ENCODE measurements around the gene ZNF385D.
"Not testable (repeated sequence)": the region's sequence is repeated elsewhere in the genome, so short reads cannot be mapped to it uniquely, and the experiment has no call there.

Gene ZNF385D

DNA sequence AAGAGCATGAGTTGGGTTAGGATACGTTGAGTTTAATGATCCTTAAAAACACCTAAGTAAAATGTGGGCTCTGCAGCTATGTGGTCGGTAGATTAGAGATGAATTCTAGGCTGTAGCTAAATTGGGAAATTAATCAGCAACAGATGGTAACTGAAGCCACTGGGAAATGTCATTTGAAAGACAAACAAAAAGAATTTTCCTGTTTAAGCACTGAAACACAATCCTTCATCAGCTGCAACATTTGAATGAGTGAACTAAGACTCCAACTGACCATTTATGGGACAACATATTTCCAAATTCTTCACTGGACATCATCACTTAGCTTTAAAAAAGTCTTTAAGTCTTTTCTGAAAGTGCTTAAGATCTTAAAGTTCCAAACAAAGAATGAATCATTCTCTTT lies 226.9 kb downstream of the ZNF385D start:
- intact Hi-C loops (cut with micrococcal nuclease) = no loop called here
- Mint-ChIP-seq H3K36me3 (ENCODE audit: low read depth) (no peaks in the 10 kb centered on the region), H3K27me3 (peaks cover 2% of the 10 kb centered on the region), H3K9me3 (no peaks in the 10 kb centered on the region), H3K4me3 (no peak overlapping the region), H3K4me1 (ENCODE audit: low read depth) (no peaks in the 10 kb centered on the region), H3K27ac (no peak overlapping the region)

DNA sequence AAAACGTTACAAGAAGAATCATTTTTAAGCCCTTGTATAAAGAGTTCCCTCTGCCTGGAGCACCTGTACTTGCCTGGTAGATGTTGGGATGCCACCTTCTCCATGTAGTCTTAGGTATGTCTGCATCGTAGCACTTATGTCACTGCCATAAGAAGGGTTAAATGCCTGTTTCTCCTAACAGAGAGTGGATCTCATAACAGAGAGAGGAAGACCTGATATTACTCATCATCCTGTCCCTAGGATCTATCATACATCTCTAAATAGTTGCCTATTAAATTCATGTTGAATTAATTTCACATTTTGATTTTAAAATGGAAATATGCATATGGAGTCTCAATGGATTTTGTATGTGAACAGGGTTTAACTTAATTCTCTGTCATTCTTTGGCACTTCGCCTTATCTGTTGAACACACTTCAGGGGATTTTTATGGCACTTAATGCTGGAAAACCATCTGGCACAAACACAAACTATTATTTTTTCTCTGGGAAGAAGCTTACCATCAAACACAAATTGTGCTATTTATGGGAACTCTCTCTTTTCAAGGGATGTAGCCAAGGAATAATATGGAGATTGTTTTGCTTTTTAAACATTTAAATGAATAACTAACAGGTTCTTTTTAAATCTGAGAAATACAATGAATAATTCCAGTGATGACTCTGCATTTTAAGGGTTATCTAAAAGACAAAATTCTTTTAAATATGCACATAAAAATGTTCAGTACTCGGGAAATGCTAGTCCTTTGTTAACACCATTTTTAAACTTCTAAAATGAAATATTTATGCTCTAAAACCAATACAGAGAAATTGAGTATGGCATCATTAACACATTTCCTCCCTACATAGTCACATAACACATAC lies 230.7 kb downstream of the ZNF385D start:
- Mint-ChIP-seq H3K27ac (no peak overlapping the region), H3K4me3 (no peak overlapping the region), H3K27me3 (peaks cover 2% of the 10 kb centered on the region), H3K4me1 (ENCODE audit: low read depth) (peaks cover 5% of the 10 kb centered on the region), H3K36me3 (ENCODE audit: low read depth) (no peaks in the 10 kb centered on the region), H3K9me3 (no peaks in the 10 kb centered on the region)
- intact Hi-C loops (cut with micrococcal nuclease) = no loop called here

DNA sequence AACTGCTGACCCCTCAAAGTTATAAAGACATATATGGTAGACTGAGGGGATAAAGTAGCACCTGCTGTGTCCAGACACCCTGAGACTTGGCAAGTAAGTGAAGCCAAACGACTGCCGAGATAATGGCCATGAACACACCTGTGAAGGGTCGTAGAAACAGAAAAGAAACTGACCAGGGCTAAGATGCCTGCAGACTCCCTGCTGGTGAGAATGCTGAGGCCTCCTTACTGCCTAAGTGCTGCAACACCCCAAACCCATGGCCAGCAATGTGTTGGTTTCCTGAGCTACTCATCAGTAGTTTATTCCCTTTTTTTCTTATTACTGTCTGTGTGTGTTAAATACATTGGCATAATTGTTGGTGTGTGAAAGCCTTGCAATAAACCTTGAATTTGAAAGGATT lies 233.8 kb downstream of the ZNF385D start:
- Mint-ChIP-seq H3K4me3 (no peak overlapping the region), H3K36me3 (ENCODE audit: low read depth) (no peaks in the 10 kb centered on the region), H3K9me3 (no peaks in the 10 kb centered on the region), H3K4me1 (ENCODE audit: low read depth) (peaks cover 5% of the 10 kb centered on the region), H3K27ac (no peak overlapping the region), H3K27me3 (peaks cover 2% of the 10 kb centered on the region)
- intact Hi-C loops (cut with micrococcal nuclease) = no loop called here

GRCh38 chr3:21515417-21515816 lies 235.6 kb downstream of the ZNF385D start:
- intact Hi-C loops (cut with micrococcal nuclease) = no loop called here
- Mint-ChIP-seq H3K27me3 (peaks cover 2% of the 10 kb centered on the region), H3K9me3 (no peaks in the 10 kb centered on the region), H3K4me1 (ENCODE audit: low read depth) (peaks cover 5% of the 10 kb centered on the region), H3K4me3 (no peak overlapping the region), H3K27ac (no peak overlapping the region), H3K36me3 (ENCODE audit: low read depth) (no peaks in the 10 kb centered on the region)

DNA sequence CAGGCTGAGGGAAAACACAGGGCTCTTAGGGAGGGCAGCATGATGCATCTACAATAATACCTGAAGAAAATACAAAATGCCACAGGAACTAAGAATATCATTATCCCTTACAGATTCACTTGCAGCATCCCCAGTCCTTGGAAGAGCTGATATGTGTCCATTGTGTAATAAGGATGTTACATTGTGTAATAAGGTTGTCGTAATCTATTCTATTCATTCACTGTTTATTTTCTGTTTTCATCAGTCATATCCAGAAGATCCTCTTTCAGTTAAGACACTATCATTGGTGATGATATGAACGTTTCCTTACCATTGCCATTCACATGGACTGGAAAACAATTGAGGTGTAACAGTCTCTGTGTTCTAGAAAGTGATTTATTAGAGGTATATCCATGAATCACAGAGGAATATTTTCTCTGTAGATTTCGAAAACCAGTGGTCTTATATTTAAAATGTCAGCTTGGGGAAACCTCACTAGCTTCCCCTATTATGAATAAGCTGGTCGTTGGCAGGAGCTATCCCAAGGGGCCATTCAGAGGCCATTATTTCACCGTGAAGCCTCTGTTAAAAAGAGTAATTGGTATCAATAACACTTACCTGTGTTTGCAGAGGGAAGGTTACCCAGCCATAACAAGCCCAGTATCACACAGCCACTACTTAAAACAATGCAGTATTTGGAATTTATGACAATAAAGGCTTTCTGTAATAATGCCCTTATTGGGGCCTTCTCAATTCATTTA lies 241.1 kb downstream of the ZNF385D start:
- no peaks in the 10 kb centered on the region for H3K27me3 Mint-ChIP-seq

DNA sequence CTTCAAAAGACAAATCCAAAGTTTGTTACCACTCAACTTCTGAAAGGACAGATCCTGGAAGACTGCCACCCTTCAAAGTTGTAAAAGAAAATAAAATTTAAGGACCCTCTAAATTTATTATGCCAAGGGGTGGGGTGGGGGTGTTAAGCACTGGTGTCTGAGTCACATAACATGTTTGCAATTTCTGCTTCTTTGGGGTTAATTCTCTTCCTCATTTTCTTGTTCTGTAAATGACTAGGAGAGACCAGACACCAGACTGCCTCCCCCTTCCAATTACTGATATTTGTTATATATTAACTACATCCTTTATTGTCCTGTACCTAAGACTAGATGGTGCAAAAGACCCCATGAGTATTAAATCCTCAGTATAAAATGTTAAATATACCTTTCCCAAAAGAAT lies 242.8 kb downstream of the ZNF385D start:
- intact Hi-C loops (cut with micrococcal nuclease) = no loop called here
- no peak overlapping the region for H3K4me3 Mint-ChIP-seq

More for the DNA sequence above, 241.1 kb downstream of the ZNF385D start:
- no peak overlapping the region for H3K27ac Mint-ChIP-seq
- no peak overlapping the region for H3K4me3 Mint-ChIP-seq
- H3K9me3 Mint-ChIP-seq = no peaks in the 10 kb centered on the region
- no peaks in the 10 kb centered on the region for H3K36me3 Mint-ChIP-seq (ENCODE audit: low read depth)
- intact Hi-C loops (cut with micrococcal nuclease) = no loop called here
- H3K4me1 Mint-ChIP-seq (ENCODE audit: low read depth) = peaks cover 29% of the 10 kb centered on the region

GRCh38 chr3:21505711-21506460 lies 245.1 kb downstream of the ZNF385D start:
- no peaks in the 10 kb centered on the region for H3K9me3 Mint-ChIP-seq
- H3K36me3 Mint-ChIP-seq (ENCODE audit: low read depth) = no peaks in the 10 kb centered on the region
- H3K4me3 Mint-ChIP-seq = no peak overlapping the region
- H3K27ac Mint-ChIP-seq = no peak overlapping the region
- H3K27me3 Mint-ChIP-seq = no peaks in the 10 kb centered on the region
- H3K4me1 Mint-ChIP-seq (ENCODE audit: low read depth) = peaks cover 35% of the 10 kb centered on the region
- intact Hi-C loops (cut with micrococcal nuclease) = no loop called here

More for the DNA sequence above, 242.8 kb downstream of the ZNF385D start:
- Mint-ChIP-seq H3K27ac (no peak overlapping the region), H3K4me1 (ENCODE audit: low read depth) (peaks cover 35% of the 10 kb centered on the region), H3K27me3 (no peaks in the 10 kb centered on the region), H3K9me3 (no peaks in the 10 kb centered on the region), H3K36me3 (ENCODE audit: low read depth) (no peaks in the 10 kb centered on the region)

DNA sequence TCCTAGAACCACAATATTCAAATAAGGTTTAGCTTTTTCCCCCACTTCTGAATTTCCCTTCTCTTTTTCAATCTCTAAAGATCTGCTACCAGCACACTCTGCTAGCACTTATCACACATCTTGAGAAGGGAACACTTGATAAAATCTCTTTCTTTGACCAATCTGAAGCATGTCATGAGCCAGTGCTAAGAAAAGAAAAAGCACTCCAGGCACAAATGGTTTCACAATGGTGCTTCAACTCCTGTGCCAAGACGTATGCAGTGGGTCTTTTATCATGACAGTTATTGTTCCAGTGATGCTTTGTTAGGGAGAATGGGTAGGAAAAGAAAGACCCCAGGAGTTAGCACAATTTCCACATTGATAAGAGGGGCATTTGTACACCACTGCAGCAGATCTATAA lies 248.4 kb downstream of the ZNF385D start:
- peaks cover 14% of the 10 kb centered on the region for H3K4me1 Mint-ChIP-seq (ENCODE audit: low read depth)
- no peak overlapping the region for H3K4me3 Mint-ChIP-seq

DNA sequence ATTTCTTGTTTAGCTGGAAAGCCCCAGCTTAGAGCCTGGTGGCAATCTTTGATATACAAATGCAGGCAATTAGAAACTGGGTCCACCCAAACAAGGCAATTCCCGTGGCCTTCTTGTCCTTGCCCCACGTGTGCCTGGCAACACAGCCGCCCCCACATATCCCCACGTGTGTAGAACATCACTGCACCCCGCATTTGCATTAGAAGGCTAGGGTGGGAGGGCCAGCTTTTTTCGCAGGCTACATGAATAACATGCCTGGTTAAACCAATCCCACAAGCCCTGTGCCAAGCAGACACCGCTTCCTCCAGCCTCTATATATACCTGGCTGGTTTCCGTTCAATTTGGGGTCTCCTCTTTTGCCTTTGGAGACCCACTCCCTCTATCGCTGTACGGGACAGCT lies 250.2 kb downstream of the ZNF385D start:
- Mint-ChIP-seq H3K27me3 (no peaks in the 10 kb centered on the region), H3K27ac (no peak overlapping the region), H3K36me3 (ENCODE audit: low read depth) (no peaks in the 10 kb centered on the region), H3K4me3 (no peak overlapping the region), H3K4me1 (ENCODE audit: low read depth) (peaks cover 10% of the 10 kb centered on the region), H3K9me3 (no peaks in the 10 kb centered on the region)
- intact Hi-C loops (cut with micrococcal nuclease) = no loop called here

More for the DNA sequence above, 248.4 kb downstream of the ZNF385D start:
- H3K9me3 Mint-ChIP-seq = no peaks in the 10 kb centered on the region
- H3K36me3 Mint-ChIP-seq (ENCODE audit: low read depth) = no peaks in the 10 kb centered on the region
- no peaks in the 10 kb centered on the region for H3K27me3 Mint-ChIP-seq
- intact Hi-C loops (cut with micrococcal nuclease) = no loop called here
- H3K27ac Mint-ChIP-seq = no peak overlapping the region

GRCh38 chr3:21490671-21491070 lies 260.3 kb downstream of the ZNF385D start:
- H3K4me3 Mint-ChIP-seq; H3K36me3 Mint-ChIP-seq (ENCODE audit: low read depth); H3K9me3 Mint-ChIP-seq; H3K4me1 Mint-ChIP-seq (ENCODE audit: low read depth); H3K27ac Mint-ChIP-seq; intact Hi-C loops (cut with micrococcal nuclease); H3K27me3 Mint-ChIP-seq: not testable (repeated sequence)

DNA sequence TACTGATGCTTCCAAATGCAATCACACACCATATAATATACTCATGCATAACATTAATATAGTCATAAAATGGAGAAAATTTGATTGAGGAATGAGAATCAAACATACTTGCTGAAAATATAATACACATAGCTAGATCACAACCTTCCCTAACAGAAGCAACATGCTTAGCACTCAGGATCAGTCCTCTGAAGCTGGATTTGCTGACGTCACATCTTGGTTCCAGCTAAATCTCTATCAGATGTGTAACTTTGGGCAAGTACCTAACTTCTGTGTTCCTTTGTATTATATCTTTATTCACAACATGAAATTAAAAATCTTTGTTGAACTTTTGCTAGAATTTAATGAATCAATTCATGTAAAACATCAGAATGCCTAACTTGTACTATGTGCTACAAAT lies 263.5 kb downstream of the ZNF385D start:
- Mint-ChIP-seq H3K36me3 (ENCODE audit: low read depth) (no peaks in the 10 kb centered on the region), H3K27ac (no peak overlapping the region), H3K4me1 (ENCODE audit: low read depth) (peaks cover 9% of the 10 kb centered on the region), H3K9me3 (no peaks in the 10 kb centered on the region), H3K4me3 (no peak overlapping the region), H3K27me3 (no peaks in the 10 kb centered on the region)
- intact Hi-C loops (cut with micrococcal nuclease) = no loop called here

DNA sequence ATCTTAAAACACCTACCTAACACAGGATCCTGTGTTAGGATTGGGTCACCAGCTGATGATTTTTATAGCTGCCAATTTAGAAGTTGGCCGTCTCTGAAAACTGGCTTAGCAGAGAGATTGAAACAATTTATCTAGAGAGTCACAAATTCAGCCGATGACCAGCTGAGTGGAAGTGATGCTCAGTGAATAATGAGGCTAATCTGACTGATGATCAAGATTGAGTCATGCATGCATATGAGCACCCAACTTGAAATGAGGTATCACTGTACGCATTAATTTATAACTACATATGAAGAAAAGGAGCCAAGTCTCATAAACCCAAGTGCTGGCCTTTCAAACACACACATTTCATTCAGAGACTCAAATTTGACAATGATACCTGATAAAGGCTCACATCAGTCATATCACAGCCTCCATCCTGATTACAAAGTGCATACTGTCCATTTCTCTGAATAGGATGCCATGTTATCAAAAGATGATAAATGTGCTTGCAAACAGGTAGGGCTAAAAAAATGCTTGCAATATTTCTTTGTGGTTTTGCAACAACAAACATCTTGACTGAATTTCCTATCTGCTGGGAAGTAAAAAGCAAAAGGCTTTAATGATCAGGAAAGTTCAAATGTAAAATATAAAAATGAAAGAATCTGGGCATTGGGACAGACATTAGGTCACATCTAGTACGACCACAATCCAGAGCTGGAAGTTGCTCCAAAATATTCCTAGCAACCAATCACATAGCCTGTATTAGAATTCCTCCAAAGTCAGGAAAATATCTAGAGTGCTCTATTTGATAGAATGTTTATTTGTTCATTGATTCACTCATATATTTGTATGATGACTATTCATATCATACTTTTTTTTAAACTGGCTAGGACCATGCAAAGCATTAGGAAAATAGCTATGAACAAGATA lies 264.7 kb downstream of the ZNF385D start:
- H3K27ac Mint-ChIP-seq; H3K4me3 Mint-ChIP-seq; H3K9me3 Mint-ChIP-seq; H3K36me3 Mint-ChIP-seq (ENCODE audit: low read depth); intact Hi-C loops (cut with micrococcal nuclease); H3K27me3 Mint-ChIP-seq; H3K4me1 Mint-ChIP-seq (ENCODE audit: low read depth): not testable (repeated sequence)

DNA sequence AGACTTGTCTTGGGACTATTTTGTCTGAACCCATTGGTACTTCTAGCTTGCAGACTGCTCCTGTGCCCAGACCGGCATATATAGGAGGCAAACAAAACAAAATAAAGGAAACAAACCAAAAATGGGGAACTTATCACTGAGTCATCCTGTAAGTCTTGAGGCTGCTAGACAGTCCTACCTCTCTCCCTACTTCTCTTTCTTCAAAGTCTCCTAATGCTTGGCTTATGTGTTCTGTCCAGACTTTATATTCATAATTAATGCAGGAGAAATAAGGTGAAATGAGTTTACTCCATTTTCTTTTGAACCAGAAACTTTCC lies 266.2 kb downstream of the ZNF385D start:
- Mint-ChIP-seq H3K4me3 (no peak overlapping the region), H3K4me1 (ENCODE audit: low read depth) (peaks cover 9% of the 10 kb centered on the region), H3K36me3 (ENCODE audit: low read depth) (no peaks in the 10 kb centered on the region), H3K9me3 (no peaks in the 10 kb centered on the region), H3K27ac (peak overlapping the region; percentile 35), H3K27me3 (no peaks in the 10 kb centered on the region)
- intact Hi-C loops (cut with micrococcal nuclease) = no loop called here

Data from dendritic cell treated with granulocyte-macrophage colony-stimulating factor and Interleukin-4, amounts not matched to agents 40 ng/mL and 50 ng/mL, for 4 days (primary cell).